ENCODE data around the gene RAB40C.

DNA sequence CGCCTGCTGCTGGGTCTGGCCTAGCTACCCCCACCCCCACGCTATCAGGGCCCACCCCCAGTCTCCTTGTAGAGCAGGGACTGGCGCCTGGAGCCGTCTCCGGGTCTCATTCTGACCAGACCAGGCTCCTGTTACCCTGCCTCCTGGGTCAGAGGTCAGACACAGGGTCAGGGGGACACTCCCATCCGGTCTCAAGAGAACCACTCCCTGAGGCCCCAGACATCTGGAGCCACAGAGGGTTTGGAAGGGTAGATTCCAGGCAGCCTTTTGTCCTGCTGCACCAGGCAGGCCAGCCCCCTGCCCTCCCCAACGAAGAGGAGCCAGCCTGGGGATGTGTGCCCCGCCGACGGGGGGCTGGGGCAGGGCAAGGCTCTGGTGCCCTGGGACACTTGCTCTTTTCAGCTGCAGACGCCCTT, 40.0 kb downstream of the RAB40C start:
- TF ChIP-seq POLR2AphosphoS5 (IDR thresholded peaks at IDR 0.05; ENCODE audit: low read depth, low read length) (no peak), SIN3A (IDR thresholded peaks at IDR 0.05; ENCODE audit: borderline replicate concordance, insufficient read depth, low read depth, low read length) (no peak)
- TF ChIP-seq, protein P1, sequence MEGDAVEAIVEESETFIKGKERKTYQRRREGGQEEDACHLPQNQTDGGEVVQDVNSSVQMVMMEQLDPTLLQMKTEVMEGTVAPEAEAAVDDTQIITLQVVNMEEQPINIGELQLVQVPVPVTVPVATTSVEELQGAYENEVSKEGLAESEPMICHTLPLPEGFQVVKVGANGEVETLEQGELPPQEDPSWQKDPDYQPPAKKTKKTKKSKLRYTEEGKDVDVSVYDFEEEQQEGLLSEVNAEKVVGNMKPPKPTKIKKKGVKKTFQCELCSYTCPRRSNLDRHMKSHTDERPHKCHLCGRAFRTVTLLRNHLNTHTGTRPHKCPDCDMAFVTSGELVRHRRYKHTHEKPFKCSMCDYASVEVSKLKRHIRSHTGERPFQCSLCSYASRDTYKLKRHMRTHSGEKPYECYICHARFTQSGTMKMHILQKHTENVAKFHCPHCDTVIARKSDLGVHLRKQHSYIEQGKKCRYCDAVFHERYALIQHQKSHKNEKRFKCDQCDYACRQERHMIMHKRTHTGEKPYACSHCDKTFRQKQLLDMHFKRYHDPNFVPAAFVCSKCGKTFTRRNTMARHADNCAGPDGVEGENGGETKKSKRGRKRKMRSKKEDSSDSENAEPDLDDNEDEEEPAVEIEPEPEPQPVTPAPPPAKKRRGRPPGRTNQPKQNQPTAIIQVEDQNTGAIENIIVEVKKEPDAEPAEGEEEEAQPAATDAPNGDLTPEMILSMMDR (IDR thresholded peaks at IDR 0.05), result no peak
- TF ChIP-seq, protein P2, sequence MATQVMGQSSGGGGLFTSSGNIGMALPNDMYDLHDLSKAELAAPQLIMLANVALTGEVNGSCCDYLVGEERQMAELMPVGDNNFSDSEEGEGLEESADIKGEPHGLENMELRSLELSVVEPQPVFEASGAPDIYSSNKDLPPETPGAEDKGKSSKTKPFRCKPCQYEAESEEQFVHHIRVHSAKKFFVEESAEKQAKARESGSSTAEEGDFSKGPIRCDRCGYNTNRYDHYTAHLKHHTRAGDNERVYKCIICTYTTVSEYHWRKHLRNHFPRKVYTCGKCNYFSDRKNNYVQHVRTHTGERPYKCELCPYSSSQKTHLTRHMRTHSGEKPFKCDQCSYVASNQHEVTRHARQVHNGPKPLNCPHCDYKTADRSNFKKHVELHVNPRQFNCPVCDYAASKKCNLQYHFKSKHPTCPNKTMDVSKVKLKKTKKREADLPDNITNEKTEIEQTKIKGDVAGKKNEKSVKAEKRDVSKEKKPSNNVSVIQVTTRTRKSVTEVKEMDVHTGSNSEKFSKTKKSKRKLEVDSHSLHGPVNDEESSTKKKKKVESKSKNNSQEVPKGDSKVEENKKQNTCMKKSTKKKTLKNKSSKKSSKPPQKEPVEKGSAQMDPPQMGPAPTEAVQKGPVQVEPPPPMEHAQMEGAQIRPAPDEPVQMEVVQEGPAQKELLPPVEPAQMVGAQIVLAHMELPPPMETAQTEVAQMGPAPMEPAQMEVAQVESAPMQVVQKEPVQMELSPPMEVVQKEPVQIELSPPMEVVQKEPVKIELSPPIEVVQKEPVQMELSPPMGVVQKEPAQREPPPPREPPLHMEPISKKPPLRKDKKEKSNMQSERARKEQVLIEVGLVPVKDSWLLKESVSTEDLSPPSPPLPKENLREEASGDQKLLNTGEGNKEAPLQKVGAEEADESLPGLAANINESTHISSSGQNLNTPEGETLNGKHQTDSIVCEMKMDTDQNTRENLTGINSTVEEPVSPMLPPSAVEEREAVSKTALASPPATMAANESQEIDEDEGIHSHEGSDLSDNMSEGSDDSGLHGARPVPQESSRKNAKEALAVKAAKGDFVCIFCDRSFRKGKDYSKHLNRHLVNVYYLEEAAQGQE (IDR thresholded peaks at IDR 0.05; ENCODE audit: insufficient read depth in 1 of 2, low read depth in 2 of 2, low read length in 1 of 2), result no peak
